Stimulated activated CD8-positive, alpha-beta memory T cell treated with anti-CD3 and anti-CD28 coated beads, Interleukin-12 subunit alpha, Interleukin-12 subunit beta, amount 100 ng/mL, for 24 hours (primary cell): ENCODE results near the gene ZNF784.

Experiments
- DNase-seq: peaks from one replicate; pipeline ENCODE4 v3.0.0-alpha.2; 2020; ENCODE audit errors: extremely low read depth

The ZNF784 gene

DNA sequence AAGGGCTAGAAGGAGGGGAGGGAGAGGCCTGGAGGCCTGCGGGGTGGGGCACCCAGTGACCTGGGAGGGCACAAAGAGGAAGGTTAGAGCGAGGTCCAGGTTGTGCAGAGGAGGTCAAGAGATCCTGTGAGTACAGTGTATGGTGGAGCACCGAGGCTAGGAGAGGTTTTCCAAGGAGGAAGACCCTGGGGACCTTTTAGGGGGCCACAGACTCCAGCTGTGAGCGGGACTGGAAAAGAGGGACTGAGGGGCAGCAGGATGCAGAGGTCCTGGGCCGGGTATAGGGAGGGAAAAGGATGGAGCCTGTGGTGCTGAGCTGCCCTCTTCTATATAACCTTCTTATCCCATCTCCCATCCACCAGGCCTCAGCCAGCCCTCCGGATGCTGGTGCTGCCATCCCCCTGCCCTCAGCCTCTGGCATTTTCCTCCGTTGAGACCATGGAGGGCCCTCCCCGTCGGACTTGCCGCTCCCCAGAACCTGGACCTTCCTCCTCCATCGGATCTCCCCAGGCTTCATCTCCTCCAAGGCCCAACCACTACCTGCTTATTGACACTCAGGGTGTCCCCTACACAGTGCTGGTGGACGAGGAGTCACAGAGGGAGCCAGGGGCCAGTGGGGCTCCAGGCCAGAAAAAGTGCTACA lies 19.9 kb upstream of the ZNF784 start:
- DNase-seq, result no peak

DNA sequence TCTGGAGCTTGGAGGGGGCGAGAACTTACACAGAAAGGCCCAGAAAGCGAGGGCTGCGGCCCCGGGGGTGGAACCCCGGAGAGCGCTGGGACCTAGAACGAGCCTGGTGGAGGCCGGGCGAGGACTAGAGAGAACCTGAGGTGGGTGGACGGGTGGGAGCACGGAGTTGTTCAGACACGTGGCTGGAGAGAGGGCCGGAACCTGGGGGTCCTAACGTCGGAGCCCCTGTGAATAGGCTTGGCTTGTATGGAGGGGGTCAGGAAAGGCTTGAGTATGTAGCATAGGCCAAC lies 19.5 kb upstream of the ZNF784 start:
- no peak for DNase-seq

- DNase-seq, result peak; percentile 63
Measured at GRCh38 chr19:55643003-55643886, 18.9 kb upstream of the ZNF784 start, which contains the start of gene ZNF581. Gene ZNF581, plus strand, starts transcription at chr19:55643649. Its CDS starts 923 bp downstream, at chr19:55644572.

- DNase-seq, result no peak
Measured at GRCh38 chr19:55642153-55643002, 18.0 kb upstream of the ZNF784 start.

DNA sequence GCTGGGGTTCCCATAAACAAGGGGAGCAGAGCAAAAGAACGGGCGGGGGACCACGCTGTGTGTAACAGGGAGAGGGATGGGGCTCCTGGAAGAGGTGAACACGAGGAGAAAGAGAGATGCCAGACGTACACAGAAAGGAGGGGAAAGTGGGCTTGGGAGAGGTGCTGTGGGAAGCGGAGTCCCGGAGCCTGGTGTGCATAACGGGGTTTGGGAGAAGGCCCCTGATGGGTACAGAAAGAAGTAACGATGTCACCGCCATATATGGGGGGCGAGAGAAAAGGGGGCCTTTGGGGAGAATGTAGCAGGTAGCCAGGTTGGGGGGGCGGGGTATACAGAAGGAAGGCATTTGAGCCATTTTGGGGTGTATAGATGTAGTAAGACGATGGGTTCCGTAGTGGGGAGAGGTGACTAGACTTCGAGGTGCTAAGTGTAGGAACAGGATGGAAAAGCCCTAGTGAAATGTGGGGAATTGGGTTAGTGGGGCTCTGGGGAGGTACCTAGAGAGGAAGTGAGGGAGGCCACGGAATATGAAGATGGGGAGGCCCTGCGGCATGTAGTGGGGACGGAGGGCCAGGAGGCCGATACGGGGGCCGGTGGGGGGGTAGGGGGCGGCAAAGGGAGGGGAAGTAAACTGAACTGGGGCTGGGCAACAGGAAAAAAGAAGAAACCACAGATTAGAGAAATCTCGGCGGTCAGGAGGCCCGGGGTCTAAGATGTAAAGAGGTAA lies 17.2 kb upstream of the ZNF784 start:
- DNase-seq, result no peak

GRCh38 chr19:55640577-55641425 lies 16.4 kb upstream of the ZNF784 start, which contains the start of gene ZNF580:
Gene ZNF580, plus strand, starts transcription at chr19:55641002. Its CDS starts 1,507 bp downstream, at chr19:55642509.
- no peak for DNase-seq

GRCh38 chr19:55640043-55640576 lies 15.7 kb upstream of the ZNF784 start:
- DNase-seq, result no peak

DNA sequence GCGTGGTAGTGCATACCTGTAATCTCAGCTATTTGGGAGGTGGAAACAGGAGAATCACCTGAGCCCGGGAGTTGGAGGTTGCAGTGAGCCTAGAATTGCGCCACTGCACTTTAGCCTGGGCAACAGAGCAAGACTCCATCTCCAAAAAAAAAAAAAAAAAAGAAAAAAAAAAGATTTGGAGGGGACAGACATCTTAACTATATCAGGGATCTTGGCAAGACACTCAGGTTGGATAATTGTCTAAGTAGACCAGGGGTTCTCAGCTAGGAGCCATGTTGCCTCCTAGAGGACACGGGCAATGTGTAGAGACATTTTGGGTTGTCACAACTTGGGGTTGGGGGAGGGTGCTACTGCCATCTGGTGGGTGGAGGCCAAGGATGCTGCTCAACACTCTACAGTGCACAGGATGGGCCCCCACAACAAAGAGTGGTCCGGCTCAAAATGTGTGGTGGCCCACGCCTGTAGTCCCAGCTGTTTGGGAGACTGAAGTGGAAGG lies 14.5 kb upstream of the ZNF784 start:
- no peak for DNase-seq

GRCh38 chr19:55637534-55637933 lies 13.2 kb upstream of the ZNF784 start:
- DNase-seq, result no peak

DNA sequence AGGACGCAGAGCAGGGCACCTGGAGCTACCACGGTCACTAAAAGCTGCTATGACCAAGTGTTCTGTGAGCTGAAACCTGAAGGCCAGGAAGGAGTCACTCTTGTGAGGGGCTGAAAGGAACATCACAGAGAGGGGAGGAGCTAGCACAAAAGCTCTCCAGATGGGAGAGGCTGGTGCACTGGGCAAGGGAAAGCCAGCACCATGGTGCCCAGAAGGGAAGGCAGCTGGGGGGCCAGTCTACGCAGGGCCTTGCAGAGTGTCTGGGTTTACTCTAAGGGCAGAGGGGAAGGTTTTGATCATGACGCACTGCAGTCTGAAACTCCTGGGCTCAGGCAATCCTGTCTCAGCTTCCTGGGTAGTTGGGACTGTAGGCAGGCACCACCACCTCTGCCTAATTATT lies 12.4 kb upstream of the ZNF784 start:
- no peak for DNase-seq

DNA sequence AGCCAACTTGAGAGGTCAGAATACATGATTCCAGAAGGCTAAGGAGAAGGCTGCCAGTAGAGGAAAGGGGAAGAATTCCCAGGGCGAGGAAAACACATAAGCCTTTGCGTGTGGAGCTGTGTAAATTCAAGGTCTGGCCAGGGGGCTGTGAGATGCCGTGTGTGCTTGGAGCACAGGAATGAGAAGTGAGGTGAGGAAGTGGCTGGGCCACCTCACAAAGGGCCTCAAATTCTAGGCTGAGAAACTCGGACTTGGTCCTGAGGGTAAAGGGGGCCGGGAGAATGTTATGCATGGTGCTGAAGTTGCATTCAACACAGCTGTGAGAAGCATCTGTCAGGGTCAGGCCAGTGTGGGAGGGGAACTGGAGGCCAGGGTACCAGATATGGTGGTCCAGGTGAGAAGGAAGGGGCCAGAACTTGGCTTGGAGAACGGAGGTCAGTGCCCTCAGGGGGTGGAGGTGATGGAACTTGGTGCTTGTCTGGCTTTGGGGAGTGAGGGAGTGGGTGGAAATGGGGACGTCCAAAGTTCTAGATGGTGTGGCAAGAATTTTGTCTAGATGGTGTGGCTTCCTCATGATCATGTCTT lies 11.6 kb upstream of the ZNF784 start:
- DNase-seq, result no peak

- no peak for DNase-seq
Measured at GRCh38 chr19:55635334-55635717, 11.0 kb upstream of the ZNF784 start.

DNA sequence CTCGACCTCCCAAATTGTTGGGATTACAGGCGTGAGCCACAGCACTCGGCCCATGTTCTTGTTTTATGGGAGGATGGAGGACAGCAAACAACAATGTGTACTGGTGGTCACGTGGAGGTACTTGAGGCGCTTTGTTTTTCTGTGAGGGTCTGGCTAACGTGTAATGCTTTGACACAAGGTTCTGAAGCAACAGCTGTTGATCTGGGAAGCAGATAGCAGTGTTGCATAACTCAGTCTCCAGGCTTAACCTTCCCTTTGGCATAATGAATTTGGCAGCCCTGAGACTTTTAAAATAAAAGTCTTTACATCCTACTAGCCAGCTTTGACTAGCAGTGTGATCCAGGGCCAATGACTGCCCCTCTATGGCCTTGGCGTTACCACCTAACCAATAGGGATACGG lies 9.5 kb upstream of the ZNF784 start:
- no peak for DNase-seq

GRCh38 chr19:55632463-55632834 lies 8.1 kb upstream of the ZNF784 start:
- DNase-seq, result peak; percentile 74

DNA sequence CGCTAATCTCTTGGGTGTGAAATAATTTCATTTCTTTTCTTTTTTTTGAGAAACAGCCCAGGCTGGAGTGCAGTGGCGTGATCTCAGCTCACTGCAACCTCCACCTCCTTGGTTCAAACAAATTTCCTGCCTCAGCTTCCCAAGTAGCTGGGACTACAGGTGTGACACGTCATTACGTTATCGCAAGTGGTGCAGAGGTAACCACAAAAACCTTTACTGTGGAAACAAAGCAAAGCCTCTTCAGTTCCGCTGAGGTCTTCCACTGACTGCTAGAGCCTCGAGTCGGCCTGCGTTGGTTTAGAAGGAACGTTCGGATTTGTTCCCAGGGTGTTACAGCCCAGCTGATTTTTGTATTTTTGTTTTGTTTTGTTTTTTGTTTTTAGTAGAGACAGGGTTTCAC lies 2.0 kb upstream of the ZNF784 start:
- DNase-seq, result no peak

GRCh38 chr19:55625004-55625326 lies 599 bp upstream of the ZNF784 start:
- no peak for DNase-seq

- DNase-seq, result no peak
Measured at GRCh38 chr19:55623561-55623960, 805 bp downstream of the ZNF784 start.

- DNase-seq, result no peak
Measured at GRCh38 chr19:55623130-55623529, 1.2 kb downstream of the ZNF784 start.

- DNase-seq, result no peak
Measured at GRCh38 chr19:55622242-55622969, 2.0 kb downstream of the ZNF784 start.
